ENCODE data around the gene ARHGAP30.

DNA sequence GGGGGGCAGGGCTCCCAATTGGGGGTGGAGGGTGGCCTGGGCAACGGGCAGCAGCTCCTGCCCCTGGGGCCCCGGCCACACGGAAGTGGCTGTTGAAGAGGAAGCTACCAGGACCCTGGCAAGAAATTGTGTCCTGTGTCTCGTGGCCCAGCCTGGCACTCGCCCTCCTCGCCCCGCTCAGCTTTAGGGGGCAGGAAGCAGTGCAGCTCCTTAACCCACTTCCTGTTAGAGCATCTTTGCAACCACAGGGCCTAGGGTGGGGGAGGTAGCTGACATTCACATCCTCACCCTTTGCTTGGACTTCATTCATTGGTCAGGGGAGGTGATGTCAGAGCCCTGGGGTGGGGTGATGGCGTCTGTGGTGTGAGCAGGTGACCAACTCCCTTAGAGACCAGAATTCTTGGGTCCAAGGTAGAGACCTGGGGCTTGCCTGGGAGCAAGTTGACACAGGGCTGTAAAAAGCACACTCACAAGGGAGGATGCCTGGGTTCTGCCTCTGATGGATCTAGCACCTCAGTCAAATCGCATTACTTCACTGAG, at the start of gene ARHGAP30:
- no peak for TF ChIP-seq EP300 (IDR thresholded peaks at IDR 0.05)
- no peak for TF ChIP-seq CTCF (IDR thresholded peaks at IDR 0.05)
- no peak for TF ChIP-seq POLR2A (IDR thresholded peaks at IDR 0.05)
